Ishikawa (cell line): Measurements from ENCODE around the gene PPP1R26.

Source experiments
- CEBPB ChIP-seq: IDR thresholded peaks from 2 replicates; pipeline ENCODE4 v1.6.1; 2012
- EP300 ChIP-seq: IDR thresholded peaks from 2 replicates; pipeline ENCODE4 v1.6.1; 2012; ENCODE audit warnings: borderline replicate concordance
- NFIC ChIP-seq: IDR thresholded peaks from 2 replicates; pipeline ENCODE4 v1.6.1; 2012
- RAD21 ChIP-seq: IDR thresholded peaks from 2 replicates; pipeline ENCODE4 v1.6.1; 2012; ENCODE audit warnings: low read depth
- TAF1 ChIP-seq: IDR thresholded peaks from 2 replicates; pipeline ENCODE4 v1.6.1; 2012; ENCODE audit warnings: low read depth, mild to moderate bottlenecking
- TCF12 ChIP-seq: IDR thresholded peaks from 2 replicates; pipeline ENCODE4 v1.6.1; 2012; ENCODE audit warnings: low read depth
- ZBTB7A ChIP-seq: IDR thresholded peaks from 2 replicates; pipeline ENCODE4 v1.6.1; 2012; ENCODE audit warnings: low read depth

GRCh38 chr9:135509458-135509857 is 29.9 kb downstream of the PPP1R26 start:
- no peak for TF ChIP-seq CEBPB
- TF ChIP-seq TCF12: no peak
- no peak for TF ChIP-seq EP300
- TF ChIP-seq NFIC: no peak
- TF ChIP-seq ZBTB7A: no peak
- TF ChIP-seq RAD21: no peak
- no peak for TF ChIP-seq TAF1
